Measurements from ENCODE around the gene NNAT.
"Not testable (repeated sequence)": the region's sequence is repeated elsewhere in the genome, so short reads cannot be mapped to it uniquely, and the experiment has no call there.

NNAT gene

DNA sequence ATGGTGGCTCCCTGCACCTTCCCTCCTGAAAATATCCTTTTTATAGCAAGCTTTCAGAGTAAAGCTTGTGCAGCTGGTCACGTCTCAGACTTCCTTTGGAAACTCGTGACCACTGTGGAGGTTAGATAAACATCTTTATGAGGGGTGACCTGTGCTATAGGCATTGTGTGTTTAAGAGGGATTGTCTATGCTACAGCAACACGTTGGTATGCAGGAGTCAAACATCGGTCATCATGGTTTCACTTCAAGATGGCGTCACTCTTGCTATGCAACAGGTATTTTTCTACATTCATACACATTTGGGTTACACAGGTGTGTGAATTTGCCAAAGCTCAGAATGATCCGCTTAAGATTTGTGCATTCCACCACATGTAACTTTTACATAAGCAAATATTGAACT is 21.2 kb downstream of the NNAT start:
- DNase-seq = no peak

GRCh38 chr20:37543828-37544227 is 22.8 kb downstream of the NNAT start:
- no peak for DNase-seq

GRCh38 chr20:37544386-37544785 is 23.3 kb downstream of the NNAT start:
- no peak for DNase-seq

GRCh38 chr20:37545516-37545915 is 24.5 kb downstream of the NNAT start:
- DNase-seq = no peak

DNA sequence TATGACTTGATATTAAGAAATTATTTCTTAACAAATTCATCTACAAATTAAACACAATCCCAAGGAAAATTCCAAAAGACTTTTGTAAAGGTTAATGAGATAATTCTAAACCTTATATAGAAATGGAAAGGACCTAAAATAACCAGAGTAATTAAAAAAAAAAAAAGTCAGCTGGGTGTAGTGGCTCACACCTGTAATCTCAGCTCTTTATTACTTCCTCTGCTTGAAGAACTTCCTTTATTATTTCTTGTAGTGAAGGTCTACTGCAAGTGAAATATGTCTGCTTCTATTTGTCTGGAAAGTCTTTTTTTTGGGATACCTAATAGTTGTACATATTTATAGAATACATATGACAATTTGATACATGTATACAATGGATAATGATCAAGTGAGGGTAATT is 26.9 kb downstream of the NNAT start:
- DNase-seq = no peak

GRCh38 chr20:37550101-37550920 is 29.3 kb downstream of the NNAT start:
- DNase-seq = not testable (repeated sequence)

DNA sequence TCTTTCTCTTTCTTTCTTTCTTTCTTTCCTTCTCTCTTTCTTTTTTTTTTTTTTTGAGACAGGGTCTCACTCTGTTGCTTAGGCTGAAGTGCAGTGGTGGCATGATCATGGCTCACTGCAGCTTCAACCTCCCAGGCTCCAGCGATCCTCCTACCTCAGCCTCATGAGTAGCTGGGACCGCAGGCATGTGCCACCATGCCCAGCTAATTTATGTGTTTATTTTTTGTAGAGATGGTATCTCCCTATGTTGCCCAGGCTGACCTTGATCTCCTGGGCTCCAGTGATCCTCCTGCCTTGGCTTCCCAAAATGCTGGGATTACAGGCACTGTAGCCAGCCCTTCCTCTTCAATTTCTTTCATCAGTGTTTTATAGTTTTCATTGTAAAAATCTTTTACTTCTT is 30.6 kb downstream of the NNAT start:
- not testable (repeated sequence) for DNase-seq

DNA sequence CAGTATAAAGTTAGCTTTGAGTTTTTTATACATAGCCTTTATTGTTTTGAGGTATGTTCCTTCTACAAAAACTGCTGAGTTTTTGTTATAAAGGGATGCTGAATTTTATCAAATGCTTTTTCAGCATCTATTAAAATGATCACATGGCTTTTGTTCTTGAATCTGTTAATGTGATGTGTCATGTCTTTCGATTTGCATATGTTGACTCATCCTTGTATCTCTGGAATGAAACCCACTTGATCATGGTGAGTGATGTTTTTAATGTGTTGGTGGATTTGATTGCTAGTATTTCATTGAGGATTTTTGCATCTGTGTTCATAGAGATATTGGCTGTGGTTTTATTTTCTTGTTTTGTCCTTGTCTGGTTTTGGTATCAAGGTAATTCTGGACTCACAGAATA is 31.4 kb downstream of the NNAT start:
- peak in 1 of 2 donors; percentile 2 for DNase-seq

- not testable (repeated sequence) for DNase-seq
Measured at GRCh38 chr20:37554721-37555298, 33.8 kb downstream of the NNAT start.

DNA sequence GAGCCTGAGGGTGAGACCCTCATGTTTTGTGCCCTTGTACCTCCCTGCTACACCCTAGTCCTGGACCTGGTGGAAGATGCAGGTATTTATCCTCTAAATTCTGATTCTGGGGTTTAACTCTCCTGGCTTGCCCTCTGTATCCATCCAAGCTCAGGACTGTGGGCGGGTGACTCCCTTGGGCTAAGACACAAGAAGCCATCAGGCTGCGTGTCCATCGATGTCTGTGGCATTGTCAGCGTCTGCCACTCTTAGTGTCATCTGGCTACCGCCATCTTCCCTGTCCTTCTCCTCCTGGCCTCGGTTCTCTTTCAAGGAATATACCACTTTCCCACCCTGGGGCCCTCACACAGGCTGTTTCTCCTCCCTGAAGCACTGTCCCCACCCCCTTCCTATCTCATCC is 35.5 kb downstream of the NNAT start:
- DNase-seq = no peak

GRCh38 chr20:37558306-37558705 is 37.3 kb downstream of the NNAT start:
- no peak for DNase-seq

- DNase-seq = no peak
Measured at GRCh38 chr20:37558779-37559178, 37.7 kb downstream of the NNAT start.

DNA sequence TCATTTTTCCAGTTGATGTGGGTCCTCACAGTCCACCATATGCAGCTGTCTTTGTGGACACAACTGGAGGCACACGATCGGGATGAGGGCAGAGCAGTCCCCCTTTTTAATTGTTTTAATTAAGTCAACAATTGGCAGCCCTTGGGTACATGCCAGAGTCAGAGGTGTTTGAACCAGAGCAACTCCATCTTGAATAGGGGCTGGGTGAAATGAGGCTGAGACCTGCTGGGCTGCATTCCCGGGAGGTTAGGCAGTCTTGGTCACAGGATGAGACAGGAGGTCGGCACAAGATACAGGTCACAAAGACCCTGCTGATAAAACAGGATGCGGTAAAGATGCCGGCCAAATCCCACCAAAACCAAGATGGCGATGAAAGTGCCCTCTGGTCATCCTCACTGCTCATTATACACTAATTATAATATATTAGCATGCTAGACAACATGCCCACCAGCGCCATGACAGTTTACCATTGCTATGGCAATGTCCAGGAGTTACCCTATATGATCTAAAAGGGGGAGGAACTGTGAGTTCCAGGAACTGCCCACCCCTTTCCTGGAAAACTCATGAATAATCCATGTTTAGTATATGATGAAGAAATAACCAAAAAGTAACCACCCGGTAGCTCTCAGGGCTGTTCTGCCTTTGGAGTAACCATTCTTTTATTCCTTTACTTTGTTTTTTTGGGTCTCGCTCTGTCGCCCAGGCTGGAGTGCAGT is 38.4 kb downstream of the NNAT start:
- no peak for DNase-seq

DNA sequence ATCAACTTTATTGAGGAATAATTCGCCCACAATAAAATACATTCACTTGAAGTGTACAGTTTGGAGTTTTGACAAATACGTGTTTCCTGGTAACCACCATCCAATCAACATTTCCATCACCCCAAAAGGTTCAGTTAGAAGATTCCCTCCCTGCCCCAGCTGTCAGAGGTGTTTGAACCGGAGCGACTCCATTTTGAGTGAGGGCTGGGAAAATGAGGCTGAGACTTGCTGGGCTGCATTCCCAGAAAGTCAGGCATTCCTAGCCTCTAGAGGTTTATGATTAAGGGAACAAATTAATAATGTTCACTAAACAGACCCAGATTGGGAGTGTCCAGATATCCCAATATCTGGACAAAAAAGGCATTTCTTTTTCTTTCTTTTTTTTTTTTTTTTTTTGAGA is 39.6 kb downstream of the NNAT start:
- DNase-seq = no peak

GRCh38 chr20:37562695-37563480 is 41.8 kb downstream of the NNAT start:
- no peak for DNase-seq

- no peak for DNase-seq
Measured at GRCh38 chr20:37564016-37564387, 43.0 kb downstream of the NNAT start.

DNA sequence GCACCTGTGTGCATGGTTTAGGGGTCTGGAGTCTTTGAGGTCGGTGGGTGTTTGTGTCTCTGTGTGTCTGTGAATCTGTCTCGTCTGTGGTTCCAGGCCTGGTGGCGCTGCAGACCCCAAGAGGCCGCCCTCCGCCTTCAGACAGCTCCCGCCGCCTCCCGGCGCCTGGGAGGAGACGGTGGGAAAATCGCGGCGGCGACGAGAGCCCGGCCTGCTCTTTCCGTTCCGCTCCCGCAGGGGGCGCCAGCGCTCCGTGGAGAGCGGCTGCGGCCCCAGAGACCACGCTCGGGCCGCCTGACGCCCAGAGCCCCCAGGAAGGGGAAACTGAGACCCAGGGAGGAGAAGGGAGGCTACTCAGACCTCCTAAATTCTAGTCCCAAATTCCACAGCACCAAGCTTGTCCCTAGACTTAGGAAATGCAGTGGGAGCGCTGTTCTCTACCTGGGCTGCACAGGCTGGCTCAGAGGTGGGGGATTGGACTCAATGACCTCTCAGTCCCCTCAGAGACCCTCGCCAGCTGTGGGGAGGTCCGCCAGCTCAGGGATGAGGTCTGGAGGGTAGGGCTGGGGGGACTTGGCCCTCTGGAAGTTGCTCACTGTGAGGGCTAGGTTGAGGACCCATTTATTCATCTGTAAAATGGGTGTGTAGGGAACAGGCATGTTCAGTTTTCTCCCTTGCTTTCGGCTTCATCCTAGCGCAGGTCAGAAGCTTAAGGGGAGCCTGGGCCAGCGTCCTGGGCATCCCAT is 43.5 kb downstream of the NNAT start:
- DNase-seq = peak; percentile 6 to 15

GRCh38 chr20:37565134-37565811 is 44.2 kb downstream of the NNAT start:
- DNase-seq = no peak

GRCh38 chr20:37566590-37567330 is 45.7 kb downstream of the NNAT start:
- DNase-seq = no peak

GRCh38 chr20:37567331-37567665 is 46.2 kb downstream of the NNAT start:
- DNase-seq = no peak

Measured in bone marrow (tissue), 2 donors.